Ishikawa (cell line): Measurements from ENCODE around the gene PDXDC1.
"Not testable (repeated sequence)": the region's sequence is repeated elsewhere in the genome, so short reads cannot be mapped to it uniquely, and the experiment has no call there.

Experiments
- CREB1 ChIP-seq: IDR thresholded peaks from 2 replicates; pipeline ENCODE4 v1.6.1; 2012; ENCODE audit warnings: low read depth
- RAD21 ChIP-seq: IDR thresholded peaks from 2 replicates; pipeline ENCODE4 v1.6.1; 2012; ENCODE audit warnings: low read depth
- YY1 ChIP-seq: IDR thresholded peaks from 2 replicates; pipeline ENCODE4 v1.6.1; 2012; ENCODE audit warnings: low read depth
- TF ChIP-seq, protein P1 (sequence below): IDR thresholded peaks from 2 replicates; pipeline ENCODE4 v1.6.1; 2012; ENCODE audit warnings: low read depth, mild to moderate bottlenecking
- TF ChIP-seq, protein P2 (sequence below): IDR thresholded peaks from 2 replicates; pipeline ENCODE4 v1.6.1; 2012

DNA sequence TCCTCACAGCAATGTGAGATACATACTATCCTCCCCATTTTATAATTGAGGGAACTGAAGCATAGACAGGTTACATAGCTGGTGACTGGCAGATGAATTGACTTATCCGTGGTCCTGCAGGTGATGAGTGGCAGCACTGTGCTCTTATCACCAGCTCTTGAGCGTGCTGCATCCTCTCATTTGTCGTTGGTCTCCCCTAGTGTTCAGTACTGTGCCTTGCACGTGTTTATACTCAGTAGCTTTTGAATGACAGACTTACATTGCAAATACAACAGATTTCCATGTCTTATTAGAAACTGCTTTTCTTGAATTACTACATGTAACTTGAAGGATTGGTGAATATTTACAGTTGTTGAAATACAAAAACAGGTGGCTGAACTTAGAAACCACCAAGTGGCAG is 47.4 kb downstream of the PDXDC1 start:
- TF ChIP-seq, protein P1, sequence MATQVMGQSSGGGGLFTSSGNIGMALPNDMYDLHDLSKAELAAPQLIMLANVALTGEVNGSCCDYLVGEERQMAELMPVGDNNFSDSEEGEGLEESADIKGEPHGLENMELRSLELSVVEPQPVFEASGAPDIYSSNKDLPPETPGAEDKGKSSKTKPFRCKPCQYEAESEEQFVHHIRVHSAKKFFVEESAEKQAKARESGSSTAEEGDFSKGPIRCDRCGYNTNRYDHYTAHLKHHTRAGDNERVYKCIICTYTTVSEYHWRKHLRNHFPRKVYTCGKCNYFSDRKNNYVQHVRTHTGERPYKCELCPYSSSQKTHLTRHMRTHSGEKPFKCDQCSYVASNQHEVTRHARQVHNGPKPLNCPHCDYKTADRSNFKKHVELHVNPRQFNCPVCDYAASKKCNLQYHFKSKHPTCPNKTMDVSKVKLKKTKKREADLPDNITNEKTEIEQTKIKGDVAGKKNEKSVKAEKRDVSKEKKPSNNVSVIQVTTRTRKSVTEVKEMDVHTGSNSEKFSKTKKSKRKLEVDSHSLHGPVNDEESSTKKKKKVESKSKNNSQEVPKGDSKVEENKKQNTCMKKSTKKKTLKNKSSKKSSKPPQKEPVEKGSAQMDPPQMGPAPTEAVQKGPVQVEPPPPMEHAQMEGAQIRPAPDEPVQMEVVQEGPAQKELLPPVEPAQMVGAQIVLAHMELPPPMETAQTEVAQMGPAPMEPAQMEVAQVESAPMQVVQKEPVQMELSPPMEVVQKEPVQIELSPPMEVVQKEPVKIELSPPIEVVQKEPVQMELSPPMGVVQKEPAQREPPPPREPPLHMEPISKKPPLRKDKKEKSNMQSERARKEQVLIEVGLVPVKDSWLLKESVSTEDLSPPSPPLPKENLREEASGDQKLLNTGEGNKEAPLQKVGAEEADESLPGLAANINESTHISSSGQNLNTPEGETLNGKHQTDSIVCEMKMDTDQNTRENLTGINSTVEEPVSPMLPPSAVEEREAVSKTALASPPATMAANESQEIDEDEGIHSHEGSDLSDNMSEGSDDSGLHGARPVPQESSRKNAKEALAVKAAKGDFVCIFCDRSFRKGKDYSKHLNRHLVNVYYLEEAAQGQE = not testable (repeated sequence)
- not testable (repeated sequence) for TF ChIP-seq YY1, CREB1
- TF ChIP-seq RAD21 = peak; percentile 14; the same call in 1 of the 2 replicates
- TF ChIP-seq, protein P2, sequence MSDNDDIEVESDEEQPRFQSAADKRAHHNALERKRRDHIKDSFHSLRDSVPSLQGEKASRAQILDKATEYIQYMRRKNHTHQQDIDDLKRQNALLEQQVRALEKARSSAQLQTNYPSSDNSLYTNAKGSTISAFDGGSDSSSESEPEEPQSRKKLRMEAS = not testable (repeated sequence)
